Mononuclear cell (primary cell): Measurements from ENCODE around the gene PAX3. TPM values are rescaled to one million over a fixed set of nuclear protein-coding genes. Genes with fewer than 3 reads are reported as not detected.

Experiments
- H3K27me3 ChIP-seq: 2 replicates; pipeline ENCODE4 v1.6.0; 2011; ENCODE audit warnings: low read length, control low read depth; ENCODE audit not compliant: insufficient read depth
- H3K4me1 ChIP-seq: 2 replicates; pipeline ENCODE4 v1.5.1; 2011; ENCODE audit warnings: mild to moderate bottlenecking, low read length, control low read depth; ENCODE audit not compliant: insufficient read depth
- H3K4me3 ChIP-seq: 2 replicates; pipeline ENCODE4 v1.5.1; 2011; ENCODE audit warnings: mild to moderate bottlenecking, low read length, moderate library complexity
- H3K9me3 ChIP-seq: 2 replicates; pipeline ENCODE4 v1.5.1; 2011; ENCODE audit warnings: low read depth, mild to moderate bottlenecking, control low read depth, low read length
- total RNA-seq: library from RNA; depleted of rRNA; stranded (reverse); fragments of >200 nt; gene quantifications from one replicate; pipeline ENCODE4 v1.2.3, GENCODE V29; 2012

PAX3 gene
- total RNA-seq, 1 donor = 0.21 TPM

GRCh38 chr2:222280795-222281194 is 18.0 kb downstream of the PAX3 start:
- peaks cover 31% of the 10 kb centered on the region for H3K27me3 ChIP-seq
- H3K4me1 ChIP-seq = no peaks in the 10 kb centered on the region
- no peaks in the 10 kb centered on the region for H3K9me3 ChIP-seq
- H3K4me3 ChIP-seq = no peak overlapping the region

GRCh38 chr2:222272446-222273015 is 26.3 kb downstream of the PAX3 start:
- peaks cover 24% of the 10 kb centered on the region for H3K27me3 ChIP-seq
- no peak overlapping the region for H3K4me3 ChIP-seq
- no peaks in the 10 kb centered on the region for H3K4me1 ChIP-seq
- no peaks in the 10 kb centered on the region for H3K9me3 ChIP-seq

GRCh38 chr2:222271854-222272253 is 26.9 kb downstream of the PAX3 start:
- Histone ChIP-seq H3K9me3 (no peaks in the 10 kb centered on the region), H3K4me3 (no peak overlapping the region), H3K27me3 (peaks cover 26% of the 10 kb centered on the region), H3K4me1 (no peaks in the 10 kb centered on the region)

- Histone ChIP-seq H3K9me3 (no peaks in the 10 kb centered on the region), H3K27me3 (peaks cover 24% of the 10 kb centered on the region), H3K4me1 (no peaks in the 10 kb centered on the region), H3K4me3 (no peak overlapping the region)
Observed at GRCh38 chr2:222270396-222270795, 28.4 kb downstream of the PAX3 start.

- Histone ChIP-seq H3K4me1 (no peaks in the 10 kb centered on the region), H3K9me3 (no peaks in the 10 kb centered on the region), H3K4me3 (no peak overlapping the region), H3K27me3 (peaks cover 24% of the 10 kb centered on the region)
Observed at GRCh38 chr2:222269132-222269531, 29.7 kb downstream of the PAX3 start.

GRCh38 chr2:222268311-222268990 is 30.3 kb downstream of the PAX3 start:
- no peaks in the 10 kb centered on the region for H3K4me1 ChIP-seq

GRCh38 chr2:222264791-222265320 is 33.9 kb downstream of the PAX3 start:
- Histone ChIP-seq H3K4me3 (no peak overlapping the region), H3K4me1 (no peaks in the 10 kb centered on the region), H3K27me3 (peaks cover 6% of the 10 kb centered on the region)

More at GRCh38 chr2:222268311-222268990, 30.3 kb downstream of the PAX3 start:
- no peaks in the 10 kb centered on the region for H3K9me3 ChIP-seq
- H3K27me3 ChIP-seq = peaks cover 22% of the 10 kb centered on the region
- no peak overlapping the region for H3K4me3 ChIP-seq

GRCh38 chr2:222261504-222261903 is 37.3 kb downstream of the PAX3 start:
- H3K9me3 ChIP-seq = no peaks in the 10 kb centered on the region

More at GRCh38 chr2:222264791-222265320, 33.9 kb downstream of the PAX3 start:
- H3K9me3 ChIP-seq = no peaks in the 10 kb centered on the region

GRCh38 chr2:222257645-222258044 is 41.2 kb downstream of the PAX3 start:
- Histone ChIP-seq H3K9me3 (no peaks in the 10 kb centered on the region), H3K4me3 (no peak overlapping the region), H3K4me1 (no peaks in the 10 kb centered on the region), H3K27me3 (peaks cover 4% of the 10 kb centered on the region)

More at GRCh38 chr2:222261504-222261903, 37.3 kb downstream of the PAX3 start:
- no peaks in the 10 kb centered on the region for H3K4me1 ChIP-seq
- H3K27me3 ChIP-seq = peaks cover 5% of the 10 kb centered on the region
- no peak overlapping the region for H3K4me3 ChIP-seq

- Histone ChIP-seq H3K4me1 (no peaks in the 10 kb centered on the region), H3K9me3 (no peaks in the 10 kb centered on the region), H3K4me3 (no peak overlapping the region), H3K27me3 (peaks cover 4% of the 10 kb centered on the region)
Observed at GRCh38 chr2:222256250-222256649, 42.5 kb downstream of the PAX3 start.

- H3K9me3 ChIP-seq = no peaks in the 10 kb centered on the region
- H3K4me3 ChIP-seq = no peak overlapping the region
- peaks cover 4% of the 10 kb centered on the region for H3K27me3 ChIP-seq
Observed at GRCh38 chr2:222255090-222255489, 43.7 kb downstream of the PAX3 start.

GRCh38 chr2:222250313-222250712 is 48.5 kb downstream of the PAX3 start:
- no peaks in the 10 kb centered on the region for H3K4me1 ChIP-seq
- H3K9me3 ChIP-seq = no peaks in the 10 kb centered on the region
- no peaks in the 10 kb centered on the region for H3K27me3 ChIP-seq
- no peak overlapping the region for H3K4me3 ChIP-seq

More at GRCh38 chr2:222255090-222255489, 43.7 kb downstream of the PAX3 start:
- no peaks in the 10 kb centered on the region for H3K4me1 ChIP-seq

- H3K27me3 ChIP-seq = no peaks in the 10 kb centered on the region
Observed at GRCh38 chr2:222249444-222249843, 49.4 kb downstream of the PAX3 start.

GRCh38 chr2:222248818-222249217 is 50.0 kb downstream of the PAX3 start:
- Histone ChIP-seq H3K27me3 (no peaks in the 10 kb centered on the region), H3K4me1 (no peaks in the 10 kb centered on the region), H3K9me3 (no peaks in the 10 kb centered on the region), H3K4me3 (no peak overlapping the region)

More at GRCh38 chr2:222249444-222249843, 49.4 kb downstream of the PAX3 start:
- Histone ChIP-seq H3K4me1 (no peaks in the 10 kb centered on the region), H3K4me3 (no peak overlapping the region), H3K9me3 (no peaks in the 10 kb centered on the region)

- no peaks in the 10 kb centered on the region for H3K4me1 ChIP-seq
- H3K9me3 ChIP-seq = no peaks in the 10 kb centered on the region
- no peak overlapping the region for H3K4me3 ChIP-seq
Observed at GRCh38 chr2:222248256-222248655, 50.5 kb downstream of the PAX3 start.

More at GRCh38 chr2:222248256-222248655, 50.5 kb downstream of the PAX3 start:
- H3K27me3 ChIP-seq = no peaks in the 10 kb centered on the region
